ENCODE results near the gene FHDC1.

The FHDC1 gene

GRCh38 chr4:152926959-152927358, 9.2 kb upstream of the FHDC1 start:
- Histone ChIP-seq H3K4me3 (IDR thresholded peaks at IDR 0.05; ENCODE audit: insufficient read depth, low read depth, low read length) (no peak overlapping the region), H3K27me3 (ENCODE audit: insufficient read depth, low read depth) (no peaks in the 10 kb centered on the region), H3K79me2 (ENCODE audit: insufficient read depth, low read depth) (no peaks in the 10 kb centered on the region), H3K4me2 (no peak overlapping the region), H2AFZ (ENCODE audit: low read depth) (no peak overlapping the region), H3K4me1 (ENCODE audit: low read depth, poor library complexity, severe bottlenecking) (no peaks in the 10 kb centered on the region), H3K27ac (no peak overlapping the region), H3K9ac (no peak overlapping the region), H3K36me3 (ENCODE audit: insufficient read depth) (no peaks in the 10 kb centered on the region), H4K20me1 (ENCODE audit: insufficient read depth) (no peaks in the 10 kb centered on the region)
- TF ChIP-seq, protein P1, sequence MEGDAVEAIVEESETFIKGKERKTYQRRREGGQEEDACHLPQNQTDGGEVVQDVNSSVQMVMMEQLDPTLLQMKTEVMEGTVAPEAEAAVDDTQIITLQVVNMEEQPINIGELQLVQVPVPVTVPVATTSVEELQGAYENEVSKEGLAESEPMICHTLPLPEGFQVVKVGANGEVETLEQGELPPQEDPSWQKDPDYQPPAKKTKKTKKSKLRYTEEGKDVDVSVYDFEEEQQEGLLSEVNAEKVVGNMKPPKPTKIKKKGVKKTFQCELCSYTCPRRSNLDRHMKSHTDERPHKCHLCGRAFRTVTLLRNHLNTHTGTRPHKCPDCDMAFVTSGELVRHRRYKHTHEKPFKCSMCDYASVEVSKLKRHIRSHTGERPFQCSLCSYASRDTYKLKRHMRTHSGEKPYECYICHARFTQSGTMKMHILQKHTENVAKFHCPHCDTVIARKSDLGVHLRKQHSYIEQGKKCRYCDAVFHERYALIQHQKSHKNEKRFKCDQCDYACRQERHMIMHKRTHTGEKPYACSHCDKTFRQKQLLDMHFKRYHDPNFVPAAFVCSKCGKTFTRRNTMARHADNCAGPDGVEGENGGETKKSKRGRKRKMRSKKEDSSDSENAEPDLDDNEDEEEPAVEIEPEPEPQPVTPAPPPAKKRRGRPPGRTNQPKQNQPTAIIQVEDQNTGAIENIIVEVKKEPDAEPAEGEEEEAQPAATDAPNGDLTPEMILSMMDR (conservative IDR thresholded peaks at IDR 0.05; ENCODE audit: low read depth, low read length): no peak

DNA sequence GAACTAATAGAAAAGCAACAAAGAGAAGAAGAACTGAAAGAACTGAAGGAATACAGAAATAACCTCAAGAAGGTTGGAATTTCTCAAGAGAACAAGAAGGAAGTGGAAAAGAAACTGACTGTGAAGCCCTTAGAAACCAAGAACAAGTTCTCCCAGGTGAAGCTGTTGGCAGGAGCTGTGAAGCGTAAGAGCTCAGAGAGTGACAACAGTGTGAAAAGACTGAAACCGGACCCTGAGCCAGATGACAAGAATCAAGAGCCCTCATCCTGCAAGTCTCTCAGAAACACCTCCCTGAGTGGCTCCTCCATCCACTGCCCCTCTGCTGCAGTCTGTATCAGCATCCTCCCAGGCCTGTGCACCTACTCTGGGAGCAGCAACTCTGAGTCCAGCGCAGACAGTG, 8.4 kb upstream of the FHDC1 start:
- no peak overlapping the region for H3K9ac ChIP-seq
- no peaks in the 10 kb centered on the region for H3K4me1 ChIP-seq (ENCODE audit: low read depth, poor library complexity, severe bottlenecking)
- H2AFZ ChIP-seq (ENCODE audit: low read depth): no peak overlapping the region
- TF ChIP-seq, protein P1 (conservative IDR thresholded peaks at IDR 0.05; ENCODE audit: low read depth, low read length): no peak
- no peak overlapping the region for H3K4me3 ChIP-seq (IDR thresholded peaks at IDR 0.05; ENCODE audit: insufficient read depth, low read depth, low read length)
- H4K20me1 ChIP-seq (ENCODE audit: insufficient read depth): no peaks in the 10 kb centered on the region
- no peaks in the 10 kb centered on the region for H3K36me3 ChIP-seq (ENCODE audit: insufficient read depth)
- no peaks in the 10 kb centered on the region for H3K79me2 ChIP-seq (ENCODE audit: insufficient read depth, low read depth)
- no peak overlapping the region for H3K27ac ChIP-seq
- no peak overlapping the region for H3K4me2 ChIP-seq
- no peaks in the 10 kb centered on the region for H3K27me3 ChIP-seq (ENCODE audit: insufficient read depth, low read depth)

- Histone ChIP-seq H3K36me3 (ENCODE audit: insufficient read depth) (no peaks in the 10 kb centered on the region), H3K27ac (no peak overlapping the region), H3K4me1 (ENCODE audit: low read depth, poor library complexity, severe bottlenecking) (no peaks in the 10 kb centered on the region), H3K4me3 (IDR thresholded peaks at IDR 0.05; ENCODE audit: insufficient read depth, low read depth, low read length) (no peak overlapping the region), H3K9ac (no peak overlapping the region), H4K20me1 (ENCODE audit: insufficient read depth) (no peaks in the 10 kb centered on the region), H3K4me2 (no peak overlapping the region), H2AFZ (ENCODE audit: low read depth) (no peak overlapping the region), H3K27me3 (ENCODE audit: insufficient read depth, low read depth) (no peaks in the 10 kb centered on the region), H3K79me2 (ENCODE audit: insufficient read depth, low read depth) (no peaks in the 10 kb centered on the region)
- TF ChIP-seq, protein P1 (conservative IDR thresholded peaks at IDR 0.05; ENCODE audit: low read depth, low read length): no peak
These were observed 7.8 kb upstream of the FHDC1 start for GRCh38 chr4:152928286-152928685.

DNA sequence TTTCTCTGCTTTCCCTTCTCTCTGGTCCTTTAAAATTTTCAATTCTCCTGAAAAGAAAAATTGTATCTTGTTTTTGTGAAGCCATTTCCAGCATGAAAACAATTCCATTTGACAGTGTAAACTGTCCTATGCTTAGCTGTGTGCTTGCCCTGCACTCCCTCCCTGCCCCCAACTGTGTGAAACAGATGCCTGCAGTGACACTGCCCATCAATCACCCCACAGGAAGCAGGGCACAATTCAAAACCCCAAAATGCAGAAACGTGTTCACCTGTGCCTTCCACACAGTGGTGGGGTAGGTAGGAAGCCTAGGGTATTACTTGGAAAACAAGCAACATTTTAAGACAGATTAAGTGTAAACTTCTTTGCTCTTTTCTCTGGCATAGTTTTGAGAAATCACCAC, 6.2 kb upstream of the FHDC1 start:
- H3K4me3 ChIP-seq (IDR thresholded peaks at IDR 0.05; ENCODE audit: insufficient read depth, low read depth, low read length): no peak overlapping the region
- no peak overlapping the region for H2AFZ ChIP-seq (ENCODE audit: low read depth)

More for the DNA sequence above, 6.2 kb upstream of the FHDC1 start:
- H3K9ac ChIP-seq: no peak overlapping the region
- H3K27ac ChIP-seq: no peak overlapping the region
- H3K4me2 ChIP-seq: no peak overlapping the region
- H3K79me2 ChIP-seq (ENCODE audit: insufficient read depth, low read depth): no peaks in the 10 kb centered on the region
- no peaks in the 10 kb centered on the region for H4K20me1 ChIP-seq (ENCODE audit: insufficient read depth)
- no peaks in the 10 kb centered on the region for H3K4me1 ChIP-seq (ENCODE audit: low read depth, poor library complexity, severe bottlenecking)
- TF ChIP-seq, protein P1 (conservative IDR thresholded peaks at IDR 0.05; ENCODE audit: low read depth, low read length): no peak
- no peaks in the 10 kb centered on the region; the same call in 1 of the 2 replicates for H3K27me3 ChIP-seq (ENCODE audit: insufficient read depth, low read depth)
- no peaks in the 10 kb centered on the region for H3K36me3 ChIP-seq (ENCODE audit: insufficient read depth)
